GM12873 (cell line): ENCODE results near the gene GPR62.

Experiments used
- TF ChIP-seq, protein P1 (sequence below): IDR thresholded peaks from 2 replicates; pipeline ENCODE4 v1.5.1; 2012; ENCODE audit warnings: low read depth, mild to moderate bottlenecking, moderate library complexity, low read length, control low read depth; ENCODE audit not compliant: insufficient read depth; ENCODE audit errors: missing control alignments

Gene GPR62

DNA sequence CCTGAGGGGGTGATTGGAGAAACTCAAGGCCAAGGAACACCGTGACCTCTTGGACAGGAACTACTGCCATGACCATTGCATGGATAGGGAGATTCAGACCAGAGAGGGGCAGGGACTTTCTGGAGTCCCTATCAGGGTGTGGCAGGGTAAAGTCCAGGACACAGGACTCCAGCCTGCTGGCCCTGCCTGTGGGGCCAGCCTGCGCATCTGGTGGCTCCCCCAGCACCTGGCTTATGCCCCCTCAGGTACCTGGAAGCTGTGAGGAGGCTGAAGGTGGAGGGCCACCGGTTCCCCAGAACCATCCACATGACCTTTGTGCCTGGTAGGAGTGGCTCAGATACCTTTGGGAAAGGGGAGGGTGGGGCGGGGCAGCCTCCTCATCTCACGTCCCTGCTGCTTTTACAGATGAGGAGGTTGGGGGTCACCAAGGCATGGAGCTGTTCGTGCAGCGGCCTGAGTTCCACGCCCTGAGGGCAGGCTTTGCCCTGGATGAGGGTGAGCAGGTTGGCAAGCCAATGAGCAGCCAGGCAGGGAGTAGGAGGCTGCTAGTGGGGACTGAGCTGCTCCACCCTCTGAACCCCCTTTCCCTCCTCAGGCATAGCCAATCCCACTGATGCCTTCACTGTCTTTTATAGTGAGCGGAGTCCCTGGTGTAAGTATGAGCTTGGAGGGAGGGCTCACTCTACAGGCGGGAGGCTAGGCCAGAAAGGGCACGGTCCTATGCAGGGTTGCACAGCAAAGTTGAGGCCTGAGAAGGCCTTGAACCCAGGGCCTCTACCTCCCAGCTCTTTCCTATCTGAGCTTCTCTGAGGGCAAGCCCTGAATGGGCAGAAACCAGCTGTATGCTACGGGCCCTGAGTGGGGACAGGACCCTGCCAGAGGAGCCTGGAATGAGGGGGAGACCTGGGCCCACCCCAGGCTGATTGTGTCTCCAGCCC lies 31.1 kb downstream of the GPR62 start:
- TF ChIP-seq, protein P1, sequence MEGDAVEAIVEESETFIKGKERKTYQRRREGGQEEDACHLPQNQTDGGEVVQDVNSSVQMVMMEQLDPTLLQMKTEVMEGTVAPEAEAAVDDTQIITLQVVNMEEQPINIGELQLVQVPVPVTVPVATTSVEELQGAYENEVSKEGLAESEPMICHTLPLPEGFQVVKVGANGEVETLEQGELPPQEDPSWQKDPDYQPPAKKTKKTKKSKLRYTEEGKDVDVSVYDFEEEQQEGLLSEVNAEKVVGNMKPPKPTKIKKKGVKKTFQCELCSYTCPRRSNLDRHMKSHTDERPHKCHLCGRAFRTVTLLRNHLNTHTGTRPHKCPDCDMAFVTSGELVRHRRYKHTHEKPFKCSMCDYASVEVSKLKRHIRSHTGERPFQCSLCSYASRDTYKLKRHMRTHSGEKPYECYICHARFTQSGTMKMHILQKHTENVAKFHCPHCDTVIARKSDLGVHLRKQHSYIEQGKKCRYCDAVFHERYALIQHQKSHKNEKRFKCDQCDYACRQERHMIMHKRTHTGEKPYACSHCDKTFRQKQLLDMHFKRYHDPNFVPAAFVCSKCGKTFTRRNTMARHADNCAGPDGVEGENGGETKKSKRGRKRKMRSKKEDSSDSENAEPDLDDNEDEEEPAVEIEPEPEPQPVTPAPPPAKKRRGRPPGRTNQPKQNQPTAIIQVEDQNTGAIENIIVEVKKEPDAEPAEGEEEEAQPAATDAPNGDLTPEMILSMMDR = no peak

DNA sequence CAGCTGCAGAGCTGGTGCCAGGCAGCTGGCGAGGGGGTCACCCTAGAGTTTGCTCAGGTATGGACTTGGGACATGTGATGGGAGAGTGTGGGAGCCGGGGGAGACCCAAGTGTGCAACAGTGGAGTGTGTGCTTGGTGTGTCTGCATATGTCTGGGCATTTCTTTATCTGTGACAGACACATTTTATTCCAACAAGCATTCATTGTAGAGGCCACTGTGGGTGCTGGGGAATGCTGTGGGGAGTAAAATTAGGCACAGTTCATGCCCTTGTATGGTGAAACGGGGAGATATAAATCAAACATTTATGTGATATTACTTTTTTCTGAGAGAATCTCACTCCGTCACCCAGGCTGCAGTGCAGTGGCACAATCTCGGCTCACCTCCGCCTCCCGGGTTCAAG lies 32.4 kb downstream of the GPR62 start:
- TF ChIP-seq, protein P1 = no peak

DNA sequence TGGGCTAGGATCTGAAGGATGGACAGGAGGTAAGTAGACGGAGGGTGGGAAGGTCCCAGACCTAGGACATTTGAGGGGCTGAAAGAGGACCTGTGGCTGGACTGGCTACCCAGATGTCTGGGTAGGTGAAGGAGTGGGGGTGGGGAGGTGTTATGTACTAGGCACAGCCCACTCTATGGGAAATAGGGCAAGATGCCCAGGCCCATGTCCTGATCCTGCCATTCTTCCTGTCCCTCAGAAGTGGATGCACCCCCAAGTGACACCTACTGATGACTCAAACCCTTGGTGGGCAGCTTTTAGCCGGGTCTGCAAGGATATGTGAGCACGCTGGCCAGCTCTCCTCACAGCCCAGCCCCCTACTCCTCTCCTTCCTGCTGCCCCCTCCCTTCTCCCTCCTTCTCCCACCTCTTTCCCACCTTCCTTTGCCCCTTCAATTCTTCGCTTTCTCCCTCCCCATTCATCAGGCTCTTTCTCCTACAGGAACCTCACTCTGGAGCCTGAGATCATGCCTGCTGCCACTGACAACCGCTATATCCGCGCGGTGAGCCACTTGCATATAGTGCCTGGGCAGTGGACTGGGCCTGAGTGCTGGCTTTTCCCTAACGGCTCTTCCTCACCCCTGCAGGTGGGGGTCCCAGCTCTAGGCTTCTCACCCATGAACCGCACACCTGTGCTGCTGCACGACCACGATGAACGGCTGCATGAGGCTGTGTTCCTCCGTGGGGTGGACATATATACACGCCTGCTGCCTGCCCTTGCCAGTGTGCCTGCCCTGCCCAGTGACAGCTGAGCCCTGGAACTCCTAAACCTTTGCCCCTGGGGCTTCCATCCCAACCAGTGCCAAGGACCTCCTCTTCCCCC lies 33.3 kb downstream of the GPR62 start:
- TF ChIP-seq, protein P1 = no peak

DNA sequence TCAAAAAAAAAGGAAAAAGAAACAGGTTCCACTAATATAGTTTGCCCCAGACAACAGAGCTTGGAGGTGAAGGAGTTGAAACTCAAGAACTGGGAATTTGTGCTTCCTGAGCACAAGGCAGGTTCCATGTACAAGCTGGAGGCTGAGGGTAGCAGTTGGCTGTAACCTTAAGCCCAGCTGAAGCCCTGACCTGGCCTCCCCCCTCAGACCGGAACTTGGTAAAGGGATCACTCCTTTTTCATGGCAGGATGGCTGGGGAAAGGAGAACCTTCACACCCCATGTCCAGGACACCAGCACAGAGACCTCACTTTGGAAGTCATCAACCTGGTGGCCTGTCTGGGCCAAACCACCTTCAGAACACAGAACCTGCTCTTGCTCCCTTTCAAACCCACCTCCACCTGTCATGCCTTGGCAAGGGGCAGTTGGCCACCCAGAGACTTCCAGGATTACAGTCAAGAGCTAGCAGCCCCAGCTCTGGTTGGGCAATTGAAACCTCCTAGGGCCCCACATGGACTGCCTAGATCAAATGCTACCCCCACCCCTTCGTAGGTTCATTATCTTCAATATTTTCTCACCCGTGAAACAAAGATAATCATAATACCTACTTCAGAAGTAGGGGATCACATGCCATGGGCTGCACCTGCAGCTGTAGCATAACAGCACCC lies 37.0 kb downstream of the GPR62 start:
- TF ChIP-seq, protein P1 = no peak

GRCh38 chr3:51994530-51994929 lies 39.3 kb downstream of the GPR62 start:
- TF ChIP-seq, protein P1 = no peak

GRCh38 chr3:51995346-51996163 lies 40.4 kb downstream of the GPR62 start, which contains the start of gene RPL29:
Gene RPL29, minus strand, starts transcription at chr3:51995895. Its CDS starts 434 bp downstream, at chr3:51995461.
- TF ChIP-seq, protein P1 = no peak
